ENCODE measurements around the gene PASK. TPM values are rescaled to one million over a fixed set of nuclear protein-coding genes. Genes with fewer than 3 reads are reported as not detected.

The PASK gene
- total RNA-seq, 1 experiment from 2014 or later, result 21.1 TPM

- H3K27ac Mint-ChIP-seq (ENCODE audit: unreplicated experiment), result no peak overlapping the region
- no peaks in the 10 kb centered on the region for H3K4me1 Mint-ChIP-seq (ENCODE audit: low read depth, unreplicated experiment)
- BruUV-seq (replicated peaks), result no TSS peak
- no peak for DNase-seq
- no peaks in the 10 kb centered on the region for H3K9me3 ChIP-seq
- no peak for TF ChIP-seq CTCF (IDR thresholded peaks at IDR 0.05; ENCODE audit: insufficient read depth in 1 of 2, low read depth in 1 of 2, low read length in 1 of 2, severe bottlenecking in 1 of 2, unreplicated experiment in 1 of 2)
- H3K4me3 ChIP-seq (ENCODE audit: low read depth, low read length), result no peak overlapping the region
- no peaks in the 10 kb centered on the region for H3K9me3 Mint-ChIP-seq (ENCODE audit: unreplicated experiment)
- H3K36me3 Mint-ChIP-seq (ENCODE audit: insufficient read depth, unreplicated experiment), result peaks cover 4% of the 10 kb centered on the region
- no peaks in the 10 kb centered on the region for H3K36me3 ChIP-seq (ENCODE audit: control insufficient read depth, insufficient read depth, low read length)
- intact Hi-C loops (cut with micrococcal nuclease; ENCODE audit: unreplicated experiment), result no loop called here
- H3K4me3 Mint-ChIP-seq (ENCODE audit: unreplicated experiment), result no peak overlapping the region
- H3K27me3 ChIP-seq (replicated peaks; ENCODE audit: control insufficient read depth, insufficient read depth, low read length), result no peaks in the 10 kb centered on the region
- no peaks in the 10 kb centered on the region for H3K4me1 ChIP-seq
- ChIA-PET CTCF (no interaction called here), POLR2A (no interaction called here)
- H3K27me3 Mint-ChIP-seq (ENCODE audit: insufficient read depth, unreplicated experiment), result peaks cover 6% of the 10 kb centered on the region
Observed at GRCh38 chr2:241074065-241074818, 75.0 kb downstream of the PASK start.

DNA sequence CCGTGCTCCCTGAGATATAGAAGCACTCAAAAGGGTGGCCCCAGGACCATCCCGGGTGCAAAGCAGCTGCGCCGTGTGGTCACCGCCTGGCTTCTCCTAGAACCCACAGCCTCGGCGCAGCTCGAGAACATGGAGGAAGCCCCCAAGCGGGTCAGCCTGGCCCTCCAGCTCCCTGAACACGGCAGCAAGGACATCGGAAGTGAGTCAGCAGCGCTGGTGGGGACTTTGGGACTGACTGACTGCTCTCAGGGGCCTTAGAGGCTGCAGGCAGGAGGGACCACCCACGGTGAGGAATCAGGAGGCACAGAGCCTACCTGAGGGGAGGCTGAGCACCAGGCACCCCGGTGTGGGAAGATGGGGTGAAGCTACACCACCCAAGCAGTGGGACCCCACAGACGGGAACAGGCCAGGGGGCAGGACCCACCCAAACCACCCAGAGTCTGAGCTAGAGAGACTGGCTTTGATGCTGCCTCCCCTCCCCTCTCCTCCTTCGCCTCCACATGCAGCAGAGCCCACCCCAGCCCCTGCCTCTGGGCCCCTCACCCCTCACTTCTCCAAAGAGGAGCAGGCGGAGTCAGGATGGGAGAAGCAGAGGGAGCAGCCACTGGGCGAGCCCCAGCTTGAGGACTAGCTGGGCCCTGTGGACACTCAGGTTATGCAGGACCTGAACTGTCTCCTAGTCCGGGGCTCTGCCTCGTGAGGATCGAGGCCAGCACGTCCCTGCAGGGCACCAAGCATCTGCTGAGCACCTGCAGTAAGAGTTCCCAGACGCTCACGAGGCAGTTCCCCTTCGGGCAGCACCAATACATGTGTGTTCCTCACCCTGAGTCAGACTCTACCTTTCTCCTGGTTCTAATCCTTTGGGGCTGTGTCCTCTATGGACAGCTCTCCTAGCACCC is 75.9 kb downstream of the PASK start:
- no peak for DNase-seq
- Histone ChIP-seq H3K9me3 (no peaks in the 10 kb centered on the region), H3K36me3 (ENCODE audit: control insufficient read depth, insufficient read depth, low read length) (no peaks in the 10 kb centered on the region), H3K4me3 (ENCODE audit: low read depth, low read length) (no peak overlapping the region), H3K27me3 (replicated peaks; ENCODE audit: control insufficient read depth, insufficient read depth, low read length) (no peaks in the 10 kb centered on the region), H3K4me1 (no peaks in the 10 kb centered on the region)
- ChIA-PET POLR2A (no interaction called here), CTCF (no interaction called here)
- Mint-ChIP-seq H3K4me1 (ENCODE audit: low read depth, unreplicated experiment) (no peaks in the 10 kb centered on the region), H3K27ac (ENCODE audit: unreplicated experiment) (no peak overlapping the region), H3K36me3 (ENCODE audit: insufficient read depth, unreplicated experiment) (peaks cover 4% of the 10 kb centered on the region), H3K27me3 (ENCODE audit: insufficient read depth, unreplicated experiment) (peaks cover 6% of the 10 kb centered on the region), H3K9me3 (ENCODE audit: unreplicated experiment) (no peaks in the 10 kb centered on the region), H3K4me3 (ENCODE audit: unreplicated experiment) (no peak overlapping the region)
- BruUV-seq (replicated peaks), result no TSS peak
- intact Hi-C loops (cut with micrococcal nuclease; ENCODE audit: unreplicated experiment), result no loop called here
- no peak for TF ChIP-seq CTCF (IDR thresholded peaks at IDR 0.05; ENCODE audit: insufficient read depth in 1 of 2, low read depth in 1 of 2, low read length in 1 of 2, severe bottlenecking in 1 of 2, unreplicated experiment in 1 of 2)

- Mint-ChIP-seq H3K4me1 (ENCODE audit: low read depth, unreplicated experiment) (no peaks in the 10 kb centered on the region), H3K9me3 (ENCODE audit: unreplicated experiment) (no peaks in the 10 kb centered on the region), H3K36me3 (ENCODE audit: insufficient read depth, unreplicated experiment) (peaks cover 4% of the 10 kb centered on the region), H3K27ac (ENCODE audit: unreplicated experiment) (no peak overlapping the region), H3K27me3 (ENCODE audit: insufficient read depth, unreplicated experiment) (peaks cover 6% of the 10 kb centered on the region), H3K4me3 (ENCODE audit: unreplicated experiment) (no peak overlapping the region)
- H3K9me3 ChIP-seq, result no peaks in the 10 kb centered on the region
- H3K4me1 ChIP-seq, result no peaks in the 10 kb centered on the region
- DNase-seq, result no peak
- intact Hi-C loops (cut with micrococcal nuclease; ENCODE audit: unreplicated experiment), result no loop called here
- TF ChIP-seq CTCF (IDR thresholded peaks at IDR 0.05; ENCODE audit: insufficient read depth in 1 of 2, low read depth in 1 of 2, low read length in 1 of 2, severe bottlenecking in 1 of 2, unreplicated experiment in 1 of 2), result no peak
- ChIA-PET CTCF (no interaction called here), POLR2A (no interaction called here)
- H3K4me3 ChIP-seq (ENCODE audit: low read depth, low read length), result no peak overlapping the region
- no peaks in the 10 kb centered on the region for H3K27me3 ChIP-seq (replicated peaks; ENCODE audit: control insufficient read depth, insufficient read depth, low read length)
- no TSS peak for BruUV-seq (replicated peaks)
- no peaks in the 10 kb centered on the region for H3K36me3 ChIP-seq (ENCODE audit: control insufficient read depth, insufficient read depth, low read length)
Observed at GRCh38 chr2:241072553-241073165, 76.6 kb downstream of the PASK start.

All from Caco-2 (cell line).